ENCODE measurements around the gene CRB3. TPM values are rescaled to one million over a fixed set of nuclear protein-coding genes. Genes with fewer than 3 reads are reported as not detected.

CRB3 gene
- total and polyA plus RNA-seq, 12 donors = 0.28 TPM; not detected in 11

DNA sequence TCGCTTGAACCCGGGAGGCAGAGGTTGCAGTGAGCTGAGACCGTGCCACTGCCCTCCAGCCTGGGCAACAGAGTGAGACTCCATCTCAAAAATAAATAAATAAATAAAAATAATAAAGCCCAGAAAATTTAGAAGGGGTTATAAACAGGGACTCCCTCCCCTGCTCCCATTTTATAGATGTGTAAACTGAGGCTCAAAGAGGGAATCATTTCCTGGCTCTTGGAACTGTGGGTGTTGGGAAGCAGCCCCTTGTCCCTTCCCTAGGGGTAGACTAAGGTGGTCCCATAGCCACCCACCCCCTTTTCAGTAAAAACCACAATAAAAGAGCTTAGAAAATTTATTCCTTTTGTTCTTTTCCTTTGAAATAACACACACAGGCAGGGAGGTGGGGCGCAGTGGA lies 24.3 kb upstream of the CRB3 start:
- no peak for DNase-seq
- Histone ChIP-seq H3K4me1 (no peaks in the 10 kb centered on the region), H3K36me3 (peaks cover 0 to 2% (median 0%) of the 10 kb centered on the region in 9 donors), H3K4me3 (no peak overlapping the region), H3K27me3 (no peaks in the 10 kb centered on the region), H3K27ac (no peak overlapping the region), H3K9me3 (no peaks in the 10 kb centered on the region)
- no peak for TF ChIP-seq CTCF (IDR thresholded peaks at IDR 0.05)
- intact Hi-C loops (cut with DNase I) = no loop called here
- WGBS, 2 donors = 94% methylated on average over 4 of the region's 4 CpGs
- ATAC-seq = no peak

GRCh38 chr19:6440905-6441304 lies 23.2 kb upstream of the CRB3 start:
- no peak for DNase-seq
- TF ChIP-seq CTCF (IDR thresholded peaks at IDR 0.05) = no peak
- Histone ChIP-seq H3K9me3 (peaks cover 0 to 10% (median 0%) of the 10 kb centered on the region in 11 donors), H3K36me3 (peaks cover 0 to 13% (median 7%) of the 10 kb centered on the region in 9 donors), H3K4me1 (no peaks in the 10 kb centered on the region), H3K27ac (no peak overlapping the region), H3K27me3 (no peaks in the 10 kb centered on the region), H3K4me3 (no peak overlapping the region)
- intact Hi-C loops (cut with DNase I) = no loop called here
- WGBS, 2 donors = 85 to 91% methylated on average over 3 of the region's 3 CpGs
- no peak for ATAC-seq

GRCh38 chr19:6442087-6442688 lies 21.9 kb upstream of the CRB3 start:
- WGBS, 2 donors = 87 to 88% methylated on average over 13 of the region's 13 CpGs
- Histone ChIP-seq H3K4me3 (no peak overlapping the region), H3K27me3 (no peaks in the 10 kb centered on the region), H3K9me3 (peaks cover 0 to 23% (median 0%) of the 10 kb centered on the region in 11 donors), H3K36me3 (peaks cover 0 to 26% (median 7%) of the 10 kb centered on the region in 9 donors), H3K27ac (no peak overlapping the region), H3K4me1 (no peaks in the 10 kb centered on the region)
- DNase-seq (no peak), ATAC-seq (peak in 1 of 8 donors; percentile 48)
- TF ChIP-seq CTCF (IDR thresholded peaks at IDR 0.05) = no peak
- intact Hi-C loops (cut with DNase I) = no loop called here

- no peak for TF ChIP-seq CTCF (IDR thresholded peaks at IDR 0.05)
- H3K4me1 ChIP-seq = no peaks in the 10 kb centered on the region
- no peaks in the 10 kb centered on the region for H3K27me3 ChIP-seq
- peaks cover 0 to 31% (median 7%) of the 10 kb centered on the region in 9 donors for H3K36me3 ChIP-seq
- H3K9me3 ChIP-seq = peaks cover 0 to 24% (median 0%) of the 10 kb centered on the region in 11 donors
- intact Hi-C loops (cut with DNase I) = no loop called here
- no peak for DNase-seq
- no peak overlapping the region for H3K27ac ChIP-seq
- WGBS, 2 donors = 88 to 90% methylated on average over 13 of the region's 13 CpGs
- no peak overlapping the region for H3K4me3 ChIP-seq
- ATAC-seq = no peak
Measured at GRCh38 chr19:6443986-6444385, 20.1 kb upstream of the CRB3 start.
